Endometrial microvascular endothelial cells (primary cell): ENCODE measurements around the gene SUSD5. TPM values are rescaled to one million over a fixed set of nuclear protein-coding genes. Genes with fewer than 3 reads are reported as not detected.
"Not testable (repeated sequence)": the region's sequence is repeated elsewhere in the genome, so short reads cannot be mapped to it uniquely, and the experiment has no call there.

Source experiments
- in situ Hi-C: cut with HindIII; loops from 2 replicates; pipeline ENCODE4 v1.10.0; 2017; ENCODE audit warnings: low sequenced_read_pairs, low pct_unique_long_range_greater_than_20kb; ENCODE audit errors: inconsistent ontology term
- total RNA-seq: library from RNA; depleted of rRNA; stranded (reverse); fragments of >200 nt; gene quantifications from one replicate; pipeline ENCODE4 v1.2.3, GENCODE V29; 2015; ENCODE audit errors: inconsistent ontology term

SUSD5 gene
- total RNA-seq, 1 donor from 2014 or later, result 9.6 TPM

DNA sequence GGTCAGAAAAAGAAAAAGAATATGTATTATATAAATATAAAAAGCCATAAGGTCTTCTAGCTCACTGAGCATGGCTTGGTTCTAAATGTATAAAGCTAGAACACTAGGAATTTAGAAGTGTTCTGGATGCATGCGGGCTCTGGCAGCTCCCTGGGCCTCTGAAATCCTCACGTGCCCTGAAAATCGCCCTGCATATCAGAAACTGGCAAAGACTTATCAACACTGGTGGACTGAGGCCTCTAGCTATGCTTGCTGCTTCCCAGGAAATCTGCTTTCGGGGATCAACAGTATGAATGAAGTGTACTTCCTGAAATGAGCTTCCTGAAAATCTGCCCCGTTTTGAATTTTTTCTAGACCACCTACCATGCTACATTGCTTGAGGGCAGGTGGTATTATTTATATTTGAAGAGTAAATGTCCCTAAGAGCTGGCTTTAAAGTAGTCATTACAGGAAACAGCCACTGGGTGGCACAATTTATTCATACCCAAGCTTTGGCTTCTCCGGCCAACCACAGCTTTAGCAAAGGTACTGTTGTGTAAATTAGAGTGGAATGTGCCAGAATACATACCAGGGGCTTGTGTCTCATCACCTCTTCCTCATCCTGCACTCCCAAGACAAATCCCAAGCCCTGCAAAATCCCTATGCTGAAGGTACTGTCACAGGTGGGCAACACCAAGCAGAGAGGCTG is 87.1 kb downstream of the SUSD5 start:
- in situ Hi-C loops, result no loop called here

DNA sequence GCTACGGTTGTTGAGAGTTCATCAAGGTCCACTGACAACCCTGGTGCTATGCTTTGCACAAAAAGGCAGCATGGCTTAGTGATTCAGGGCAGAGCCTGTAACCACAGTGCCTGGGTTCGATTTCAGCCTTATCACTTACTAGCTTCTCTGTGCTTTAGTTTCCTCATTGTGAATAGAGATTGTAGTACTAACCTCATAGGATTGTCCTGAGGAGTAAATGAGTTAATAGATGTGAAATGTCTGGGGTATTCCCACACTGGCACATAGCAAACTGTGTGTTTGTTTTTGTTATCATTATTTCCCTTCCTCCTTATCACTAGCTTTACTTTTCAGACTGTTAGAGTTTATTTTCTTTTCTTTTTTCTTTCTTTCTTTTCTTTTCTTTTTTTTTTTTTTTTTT is 88.5 kb downstream of the SUSD5 start:
- in situ Hi-C loops, result no loop called here

DNA sequence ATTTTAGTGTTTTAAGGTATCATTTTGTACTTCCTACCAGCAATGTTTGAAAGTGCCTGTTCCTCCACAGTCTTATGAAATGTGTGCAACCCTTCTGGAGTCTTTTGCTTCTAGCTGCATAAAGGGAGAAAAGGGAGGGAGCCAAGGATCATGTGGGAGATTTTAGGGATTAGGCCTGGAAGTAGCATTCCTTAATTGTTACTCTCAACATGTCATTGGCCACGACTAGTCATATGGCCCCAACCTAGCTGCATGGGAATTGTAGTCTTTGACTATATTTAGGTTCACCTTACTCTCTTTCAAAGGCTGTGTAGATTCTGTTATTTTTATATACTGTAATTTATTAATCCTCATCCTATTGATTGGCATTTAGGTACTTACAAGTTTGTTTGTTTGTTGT is 89.9 kb downstream of the SUSD5 start:
- in situ Hi-C loops, result no loop called here

DNA sequence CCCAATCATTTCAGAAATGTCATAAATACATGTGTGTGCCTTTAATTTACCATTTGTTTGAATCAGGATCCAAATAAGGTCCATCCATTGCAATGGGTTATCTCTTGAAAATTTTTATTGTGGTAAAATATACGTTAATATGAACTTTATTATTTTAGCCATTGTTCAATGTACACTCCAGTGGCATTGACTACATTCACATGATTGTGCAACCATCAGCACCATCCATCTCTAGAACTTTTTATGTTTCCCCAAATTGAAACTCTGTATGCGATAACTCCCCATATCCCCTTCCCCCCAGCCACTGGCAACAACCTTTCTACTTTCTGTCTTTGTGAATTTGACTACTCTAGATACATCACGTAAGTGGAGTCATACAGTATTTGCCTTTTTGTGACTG is 92.8 kb downstream of the SUSD5 start:
- in situ Hi-C loops, result no loop called here

DNA sequence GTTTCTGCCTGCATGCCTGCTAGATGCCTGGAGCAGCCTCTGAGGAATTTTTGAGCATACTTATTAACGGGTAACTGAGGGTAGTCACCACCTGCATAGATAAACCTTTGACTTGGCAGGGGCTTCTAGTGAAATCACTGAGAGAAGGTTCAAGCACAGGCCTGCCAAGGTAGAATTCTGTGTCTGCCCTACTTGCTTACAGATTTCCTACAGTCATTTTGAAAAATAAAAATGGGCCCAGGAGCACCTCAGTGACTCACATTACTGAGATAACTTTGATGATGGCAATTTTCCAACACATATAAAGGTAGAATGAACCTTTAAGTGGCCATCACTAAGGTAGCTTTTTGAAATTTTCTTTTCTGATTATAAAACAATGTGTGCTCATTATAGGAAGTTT is 94.0 kb downstream of the SUSD5 start:
- in situ Hi-C loops, result no loop called here

DNA sequence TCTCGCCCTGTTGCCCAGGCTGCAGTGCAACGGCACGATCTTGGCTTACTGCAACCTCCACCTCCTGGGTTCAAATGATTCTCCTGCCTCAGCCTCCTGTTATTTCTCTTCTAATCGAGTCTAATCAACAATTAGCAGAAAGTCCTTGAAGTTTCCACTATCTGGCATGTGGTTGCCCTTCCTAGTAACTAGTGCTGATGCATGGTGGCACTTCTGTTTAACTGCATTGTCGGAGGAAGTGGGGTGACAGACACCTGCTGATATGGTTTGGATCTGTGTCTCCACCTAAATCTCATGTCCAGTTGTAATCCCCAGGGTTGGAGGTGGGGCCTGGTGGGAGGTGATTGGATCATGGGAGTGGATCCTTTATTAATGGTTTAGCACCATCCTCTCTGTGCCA is 95.6 kb downstream of the SUSD5 start:
- in situ Hi-C loops, result no loop called here

DNA sequence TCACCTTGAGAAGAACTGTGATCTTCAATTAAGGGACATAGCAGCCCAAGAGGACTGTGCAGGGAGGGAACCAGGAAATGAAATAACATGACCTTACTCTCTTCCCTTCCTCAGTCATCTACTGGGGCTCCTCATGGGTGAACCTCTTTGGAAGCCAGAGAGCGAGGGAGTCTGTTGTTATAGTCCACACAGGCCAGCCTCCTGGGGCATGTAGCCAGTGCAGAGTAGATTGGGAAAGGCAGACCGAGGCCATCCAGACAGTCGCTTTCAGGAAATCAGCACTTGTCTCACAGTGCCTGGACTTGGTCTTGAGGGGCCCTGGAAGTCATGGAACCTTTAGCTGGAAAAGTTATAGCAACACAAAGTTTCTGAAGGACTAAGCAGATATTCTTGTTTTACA is 98.7 kb downstream of the SUSD5 start:
- in situ Hi-C loops, result no loop called here

DNA sequence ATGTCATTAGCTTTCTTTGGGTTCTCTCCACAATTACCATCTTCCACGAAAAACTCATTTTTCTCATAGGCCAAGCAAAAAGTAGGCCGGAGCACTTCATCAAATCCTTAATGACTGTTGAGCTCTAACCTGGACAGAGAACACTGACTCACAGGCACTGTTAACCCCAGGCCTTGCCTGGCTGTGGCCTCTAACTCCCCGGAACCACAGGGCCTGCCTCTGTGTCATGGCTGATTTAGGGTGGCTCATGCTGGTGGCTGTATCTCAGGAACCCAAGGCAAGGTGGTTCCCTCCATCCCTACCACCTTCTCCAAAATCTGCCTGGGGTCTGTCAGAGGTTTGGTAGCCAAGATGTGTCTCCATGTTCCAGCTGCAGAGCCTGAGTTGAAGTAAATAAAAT is 101.1 kb downstream of the SUSD5 start:
- in situ Hi-C loops, result no loop called here

DNA sequence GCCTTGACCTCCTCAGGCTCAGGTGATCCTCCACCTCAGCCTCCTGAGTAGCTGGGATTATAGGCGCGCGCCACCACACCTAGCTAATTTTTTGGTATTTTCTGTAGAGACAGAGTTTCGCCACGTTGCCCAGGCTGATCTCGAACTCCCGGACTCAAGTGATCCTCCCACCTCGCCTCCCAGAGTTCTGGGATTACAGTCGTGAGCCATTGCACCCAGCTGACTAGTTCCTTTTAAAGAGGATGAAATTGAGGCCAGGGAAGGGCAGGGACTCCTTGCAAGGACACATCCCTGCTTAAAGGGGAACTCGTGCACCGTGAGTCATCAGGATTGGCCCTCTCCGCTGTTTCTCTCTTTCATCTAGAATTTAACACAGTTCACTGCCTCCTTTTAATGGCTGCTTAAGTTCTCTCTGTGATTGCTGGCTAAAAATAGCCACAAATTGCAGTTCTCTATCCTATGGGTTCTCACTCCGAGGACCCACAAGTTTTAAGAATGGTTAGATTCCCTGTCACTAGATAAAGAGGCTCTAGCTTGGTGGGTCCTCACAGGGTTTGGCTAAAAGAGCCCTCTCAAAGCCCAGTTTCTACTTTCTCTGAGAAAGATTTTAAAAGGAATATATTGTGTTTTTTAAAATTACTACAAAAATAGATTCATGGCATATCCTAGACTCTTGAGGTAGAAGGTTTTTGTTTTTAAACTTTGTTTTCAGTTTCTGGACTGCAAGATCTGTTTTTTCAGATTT is 103.4 kb downstream of the SUSD5 start:
- in situ Hi-C loops, result no loop called here

DNA sequence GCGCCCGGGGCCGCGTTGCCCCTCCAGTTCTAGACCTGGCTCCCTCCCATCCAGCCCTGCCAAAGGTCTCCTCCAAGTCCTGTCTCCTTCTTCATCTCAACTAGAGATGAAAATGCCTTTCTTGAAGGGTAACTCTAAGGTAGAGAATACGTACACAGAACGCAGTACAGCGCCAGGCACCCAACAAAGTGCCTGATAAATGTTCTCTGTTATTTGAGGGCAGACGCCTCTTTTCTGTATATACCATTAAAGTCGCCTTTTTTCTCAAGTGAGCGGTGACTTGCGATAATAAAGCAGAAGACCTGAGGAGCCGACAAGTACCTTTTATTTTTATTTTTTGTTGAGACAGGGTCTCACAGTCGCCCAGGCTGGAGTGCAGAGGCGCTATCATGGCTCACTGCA is 104.0 kb downstream of the SUSD5 start:
- in situ Hi-C loops, result no loop called here

DNA sequence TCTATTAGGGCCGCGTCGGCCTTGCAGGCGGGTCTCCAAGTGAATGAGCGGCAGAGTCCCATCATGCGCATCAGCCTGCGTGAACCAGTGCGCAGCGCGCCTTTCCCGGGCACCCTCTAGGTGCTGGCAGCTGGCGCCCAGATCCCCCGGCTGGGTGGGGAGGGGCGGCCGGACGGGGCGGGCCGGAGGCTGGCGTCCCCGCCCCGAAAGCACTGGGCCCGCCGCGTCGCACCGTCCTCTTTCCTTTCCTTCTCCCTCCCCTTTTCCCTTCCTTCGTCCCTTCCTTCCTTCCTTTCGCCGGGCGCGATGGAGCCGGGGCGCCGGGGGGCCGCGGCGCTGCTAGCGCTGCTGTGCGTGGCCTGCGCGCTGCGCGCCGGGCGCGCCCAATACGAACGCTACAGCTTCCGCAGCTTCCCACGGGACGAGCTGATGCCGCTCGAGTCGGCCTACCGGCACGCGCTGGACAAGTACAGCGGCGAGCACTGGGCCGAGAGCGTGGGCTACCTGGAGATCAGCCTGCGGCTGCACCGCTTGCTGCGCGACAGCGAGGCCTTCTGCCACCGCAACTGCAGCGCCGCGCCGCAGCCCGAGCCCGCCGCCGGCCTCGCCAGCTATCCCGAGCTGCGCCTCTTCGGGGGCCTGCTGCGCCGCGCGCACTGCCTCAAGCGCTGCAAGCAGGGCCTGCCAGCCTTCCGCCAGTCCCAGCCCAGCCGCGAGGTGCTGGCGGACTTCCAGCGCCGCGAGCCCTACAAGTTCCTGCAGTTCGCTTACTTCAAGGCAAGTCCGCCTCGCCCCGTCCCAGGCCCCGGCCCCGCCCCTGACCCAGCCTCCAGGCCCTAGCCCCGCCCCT is 104.6 kb downstream of the SUSD5 start, which contains the start of gene CRTAP:
Gene CRTAP (plus strand): TSS at position 243 of the 850 bp plus-strand sequence. CDS start 64 bp downstream, at position 307.
- in situ Hi-C loops, result no loop called here

DNA sequence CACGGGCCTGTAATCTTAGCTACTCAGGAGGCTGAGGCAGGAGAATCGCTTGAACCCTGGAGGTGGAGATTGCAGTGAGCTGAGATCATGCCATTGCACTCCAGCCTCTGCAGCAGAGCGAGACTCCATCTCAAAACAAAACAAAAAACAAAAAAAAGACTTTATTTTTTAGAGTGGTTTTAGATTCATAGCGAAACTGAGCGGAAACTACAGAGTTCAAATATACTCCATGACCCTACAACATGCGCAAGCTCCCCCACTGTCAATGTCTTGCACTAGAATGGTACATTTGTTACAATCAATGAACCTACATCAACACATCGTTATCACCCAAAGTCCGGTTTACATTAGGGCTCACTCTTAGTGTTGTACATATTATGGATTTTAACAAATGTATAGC is 107.0 kb downstream of the SUSD5 start:
- in situ Hi-C loops, result no loop called here

DNA sequence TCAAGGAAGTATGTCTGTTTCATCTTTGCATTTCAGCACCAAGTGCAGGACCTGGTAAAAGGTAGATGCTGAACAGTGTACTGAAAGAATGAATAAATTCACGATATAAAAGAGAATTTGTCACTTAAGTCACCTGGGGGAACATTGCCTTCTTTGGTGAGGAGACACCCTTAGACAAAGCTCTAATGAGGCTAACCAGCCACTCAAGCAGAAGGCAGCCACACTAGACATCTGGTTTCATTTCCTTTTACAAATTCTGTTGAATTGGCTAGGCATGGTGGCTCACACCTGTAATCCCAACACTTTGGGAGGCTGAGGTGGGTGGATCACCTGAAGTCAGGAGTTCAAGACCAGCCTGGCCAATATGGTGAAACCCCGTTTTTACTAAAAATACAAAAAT is 111.8 kb downstream of the SUSD5 start:
- in situ Hi-C loops, result not testable (repeated sequence)

DNA sequence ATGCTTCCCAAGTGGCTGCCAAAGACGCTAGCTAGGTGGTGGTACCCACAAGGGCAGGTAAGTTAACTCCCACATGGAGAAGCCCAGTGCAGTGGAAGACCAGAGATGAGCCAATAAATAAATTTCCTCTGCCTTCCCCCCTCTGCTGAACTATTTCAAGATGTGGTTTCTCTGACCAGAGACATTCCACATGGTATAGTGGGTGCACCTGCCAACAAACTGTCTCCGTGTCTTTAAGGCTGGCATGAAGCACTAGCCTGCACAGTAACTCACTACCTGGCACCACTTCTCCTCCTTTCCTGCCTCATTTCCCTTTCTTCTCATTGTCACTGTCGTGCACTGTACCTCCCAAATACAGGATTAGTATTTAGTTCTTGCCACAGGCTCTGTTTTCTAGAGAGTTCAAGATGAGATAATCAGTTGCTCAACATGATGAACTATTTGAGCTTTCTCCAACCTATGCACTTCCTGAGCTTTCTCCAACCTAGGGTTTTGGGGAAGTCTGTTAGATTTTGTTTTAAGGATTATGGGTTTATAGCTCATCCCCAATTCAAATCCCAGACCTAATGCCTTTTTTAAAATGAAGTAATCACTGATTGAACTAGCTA is 113.2 kb downstream of the SUSD5 start:
- in situ Hi-C loops, result no loop called here

DNA sequence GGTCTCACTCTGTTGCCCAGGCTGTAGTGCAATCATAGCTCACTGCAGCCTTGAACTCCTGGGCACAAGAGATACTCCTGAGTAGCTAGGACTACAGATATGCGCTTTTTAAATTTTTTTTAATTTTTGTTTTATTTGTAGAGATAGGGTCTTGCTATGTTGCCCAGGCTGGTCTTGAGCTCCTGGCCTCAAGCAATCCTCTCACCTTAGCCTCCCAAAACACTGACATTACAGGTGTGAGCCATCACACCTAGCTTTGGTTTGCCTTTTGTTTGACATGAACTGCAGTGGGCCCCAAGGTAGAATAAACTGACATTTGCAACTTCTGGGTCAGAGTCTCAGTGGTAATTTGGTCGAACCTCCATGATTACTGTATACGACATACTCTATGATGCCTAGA is 113.8 kb downstream of the SUSD5 start:
- in situ Hi-C loops, result no loop called here

DNA sequence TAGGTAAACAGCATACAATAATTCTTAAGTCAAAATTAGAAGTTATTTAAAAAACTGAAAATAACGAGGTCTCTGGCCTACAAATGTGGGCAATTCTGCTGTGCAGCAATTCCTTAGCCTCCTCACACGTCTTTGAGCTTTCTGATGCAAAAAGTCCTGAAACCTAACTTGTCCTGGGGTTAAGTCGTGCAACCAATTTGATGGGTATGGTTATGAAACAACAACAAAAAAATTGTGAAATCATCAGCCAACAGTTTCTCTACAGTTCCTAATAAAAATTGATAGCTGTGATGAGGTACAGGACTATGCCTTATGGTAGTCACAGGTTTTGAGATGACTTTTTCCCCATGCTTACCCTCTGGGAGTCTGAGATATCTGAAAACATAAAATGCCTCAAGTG is 115.1 kb downstream of the SUSD5 start:
- in situ Hi-C loops, result no loop called here

DNA sequence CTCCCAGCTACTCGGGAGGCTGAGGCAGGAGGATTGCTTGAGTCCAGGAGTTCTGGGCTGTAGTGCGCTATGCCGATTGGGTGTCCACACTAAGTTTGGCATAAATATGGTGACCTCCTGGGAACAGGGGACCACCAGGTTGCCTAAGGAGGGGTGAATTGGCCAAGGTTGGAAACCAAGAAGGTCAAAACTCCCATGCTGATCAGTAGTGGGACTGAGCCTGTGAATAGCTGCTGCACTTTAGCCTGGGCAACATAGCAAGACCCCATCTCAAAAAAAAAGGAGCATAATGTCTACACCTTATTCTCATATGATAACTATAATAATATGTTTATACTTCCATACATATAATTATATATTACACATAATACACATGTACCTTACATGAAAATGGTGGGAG is 115.6 kb downstream of the SUSD5 start:
- in situ Hi-C loops, result no loop called here

DNA sequence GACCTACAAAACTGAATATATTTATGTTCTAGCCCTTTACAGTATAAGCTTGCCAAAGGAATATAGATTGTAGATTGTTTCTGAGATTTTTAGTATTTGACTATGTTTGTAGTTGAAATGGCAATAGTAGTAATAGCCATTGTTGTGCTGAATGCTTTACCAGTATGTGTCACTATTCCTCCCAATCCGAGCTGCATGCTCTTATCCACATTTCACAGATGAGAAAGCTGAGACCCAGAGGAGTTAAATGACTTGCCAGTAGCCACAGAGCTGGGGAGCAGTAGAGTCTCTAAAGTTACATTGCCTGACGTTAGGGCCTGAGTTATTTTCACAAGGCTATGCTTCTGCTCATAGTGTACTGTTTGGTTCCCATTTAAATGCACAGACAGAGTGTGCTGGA is 118.4 kb downstream of the SUSD5 start:
- in situ Hi-C loops, result no loop called here
